ENCODE results near the gene NHSL1. TPM values are rescaled to one million over a fixed set of nuclear protein-coding genes. Genes with fewer than 3 reads are reported as not detected.

Gene NHSL1
- total RNA-seq, 1 donor from 2014 or later: 33.5 TPM

- Histone ChIP-seq H3K4me3 (ENCODE audit: insufficient read depth, low read depth, low read length) (no peak overlapping the region), H3K9me3 (ENCODE audit: insufficient read depth, low read depth, low read length) (no peaks in the 10 kb centered on the region), H3K4me1 (ENCODE audit: insufficient read depth, low read length) (no peaks in the 10 kb centered on the region), H3K27ac (ENCODE audit: low read depth, low read length) (no peak overlapping the region), H3K79me2 (ENCODE audit: insufficient read depth, low read length) (no peaks in the 10 kb centered on the region), H4K20me1 (ENCODE audit: insufficient read depth, low read length) (no peaks in the 10 kb centered on the region), H2AFZ (ENCODE audit: low read depth, low read length) (no peak overlapping the region), H3K9ac (ENCODE audit: low read length) (no peak overlapping the region), H3K4me2 (ENCODE audit: low read length) (no peak overlapping the region), H3K27me3 (ENCODE audit: insufficient read depth, low read length) (no peaks in the 10 kb centered on the region), H3K36me3 (ENCODE audit: insufficient read depth, low read length) (no peaks in the 10 kb centered on the region)
- no peak for TF ChIP-seq CTCF (IDR thresholded peaks at IDR 0.05; ENCODE audit: insufficient read depth, low read depth, low read length)
- TF ChIP-seq EZH2 (IDR thresholded peaks at IDR 0.05; ENCODE audit: insufficient read depth, low read length): no peak
- H3K36me3 Mint-ChIP-seq (ENCODE audit: low read depth, unreplicated experiment): no peaks in the 10 kb centered on the region
- H3K4me3 Mint-ChIP-seq (ENCODE audit: unreplicated experiment): no peak overlapping the region
- no peaks in the 10 kb centered on the region for H3K27me3 Mint-ChIP-seq (ENCODE audit: low read depth, unreplicated experiment)
- peaks cover 3% of the 10 kb centered on the region for H3K9me3 Mint-ChIP-seq (ENCODE audit: unreplicated experiment)
- H3K27ac Mint-ChIP-seq (ENCODE audit: unreplicated experiment): no peak overlapping the region
- no peaks in the 10 kb centered on the region for H3K4me1 Mint-ChIP-seq (ENCODE audit: low read depth, unreplicated experiment)
- FAIRE-seq (no peak), DNase-seq (ENCODE audit: low read depth) (no peak)
These were observed 105.2 kb downstream of the NHSL1 start for GRCh38 chr6:138393871-138394783.

GRCh38 chr6:138389551-138389950, 109.7 kb downstream of the NHSL1 start:
- TF ChIP-seq CTCF (IDR thresholded peaks at IDR 0.05; ENCODE audit: insufficient read depth, low read depth, low read length) (no peak), EZH2 (IDR thresholded peaks at IDR 0.05; ENCODE audit: insufficient read depth, low read length) (no peak)
- no peak overlapping the region for H3K27ac ChIP-seq (ENCODE audit: low read depth, low read length)
- H3K4me3 Mint-ChIP-seq (ENCODE audit: unreplicated experiment): no peak overlapping the region

More at GRCh38 chr6:138389551-138389950, 109.7 kb downstream of the NHSL1 start:
- H3K36me3 Mint-ChIP-seq (ENCODE audit: low read depth, unreplicated experiment): no peaks in the 10 kb centered on the region
- H3K4me2 ChIP-seq (ENCODE audit: low read length): no peak overlapping the region
- H3K27me3 ChIP-seq (ENCODE audit: insufficient read depth, low read length): no peaks in the 10 kb centered on the region
- no peaks in the 10 kb centered on the region for H3K4me1 Mint-ChIP-seq (ENCODE audit: low read depth, unreplicated experiment)
- no peaks in the 10 kb centered on the region for H3K9me3 ChIP-seq (ENCODE audit: insufficient read depth, low read depth, low read length)
- DNase-seq (ENCODE audit: low read depth): no peak
- no peaks in the 10 kb centered on the region for H3K36me3 ChIP-seq (ENCODE audit: insufficient read depth, low read length)
- H3K9me3 Mint-ChIP-seq (ENCODE audit: unreplicated experiment): peaks cover 3% of the 10 kb centered on the region
- no peak for FAIRE-seq
- H3K27me3 Mint-ChIP-seq (ENCODE audit: low read depth, unreplicated experiment): no peaks in the 10 kb centered on the region
- H4K20me1 ChIP-seq (ENCODE audit: insufficient read depth, low read length): no peaks in the 10 kb centered on the region
- H3K4me3 ChIP-seq (ENCODE audit: insufficient read depth, low read depth, low read length): no peak overlapping the region
- no peak overlapping the region for H3K9ac ChIP-seq (ENCODE audit: low read length)
- H3K27ac Mint-ChIP-seq (ENCODE audit: unreplicated experiment): no peak overlapping the region
- H3K4me1 ChIP-seq (ENCODE audit: insufficient read depth, low read length): no peaks in the 10 kb centered on the region
- no peaks in the 10 kb centered on the region for H3K79me2 ChIP-seq (ENCODE audit: insufficient read depth, low read length)
- H2AFZ ChIP-seq (ENCODE audit: low read depth, low read length): no peak overlapping the region

Measured in astrocyte (in vitro differentiated cells and primary cell).